ENCODE results near the gene GTPBP2.

GTPBP2 gene

GRCh38 chr6:43575105-43575771, 53.8 kb downstream of the GTPBP2 start:
- DNase-seq, result peak; percentile 36

- DNase-seq, result no peak
These were observed 57.0 kb downstream of the GTPBP2 start for GRCh38 chr6:43572015-43572414.

GRCh38 chr6:43570876-43571441, 58.1 kb downstream of the GTPBP2 start:
- DNase-seq, result no peak

All from NCI-H1092 treated with DMSO at 0.1 percent for 48 hours (cell line).